ENCODE measurements around the gene C12orf42.

The C12orf42 gene

DNA sequence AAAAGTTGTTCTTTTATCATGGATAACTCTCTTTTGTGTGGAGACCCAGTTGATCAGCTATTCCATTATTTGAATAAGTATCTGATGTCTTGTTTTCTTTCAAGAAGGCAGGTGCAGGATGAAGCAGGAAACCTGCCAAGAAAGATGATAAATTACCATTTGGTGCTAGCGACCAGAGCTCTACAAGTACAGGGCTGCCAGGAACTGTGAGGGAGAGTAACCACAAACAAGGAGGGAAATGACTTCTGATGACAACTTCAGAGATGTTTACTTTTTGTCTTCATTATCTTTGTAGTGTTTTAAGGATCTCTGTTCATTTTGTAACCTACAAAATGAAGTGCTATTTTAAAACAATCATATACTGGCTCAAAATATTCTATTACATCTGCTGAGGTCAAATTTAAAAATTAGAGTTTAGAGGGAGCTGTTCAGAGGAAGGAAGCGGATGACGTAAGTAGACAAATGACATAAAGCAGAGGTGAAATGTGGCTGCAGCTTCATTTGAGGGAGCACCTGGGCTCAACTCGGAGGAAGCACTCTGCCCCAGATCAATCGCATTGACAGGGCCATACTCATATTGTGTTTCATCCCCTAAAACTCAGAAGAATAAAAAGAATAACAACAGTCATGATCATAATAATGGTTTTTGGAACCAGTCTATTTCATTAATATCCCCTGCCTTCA is 226.8 kb downstream of the C12orf42 start:
- DNase-seq (ENCODE audit: low read depth, low spot score): no peak

DNA sequence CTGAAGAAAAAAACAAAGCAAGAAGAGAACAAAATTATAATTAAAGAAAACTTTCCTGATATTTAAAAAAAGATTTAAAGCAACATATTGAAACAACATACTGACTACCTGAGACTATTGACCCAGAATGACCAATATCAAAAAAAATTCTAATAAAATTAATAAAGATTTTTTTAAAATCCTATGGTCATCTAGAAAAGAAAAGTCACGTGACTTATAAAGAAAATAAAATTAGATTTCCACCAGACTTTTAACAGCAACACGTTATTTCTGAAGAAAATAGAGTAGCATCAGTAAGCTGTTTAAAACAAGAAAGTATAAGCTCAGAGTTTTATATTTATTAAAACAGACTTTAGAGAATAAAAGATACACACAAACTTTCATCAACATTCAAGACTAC is 238.0 kb downstream of the C12orf42 start:
- DNase-seq (ENCODE audit: low read depth, low spot score): no peak
